G401 (cell line): ENCODE data around the gene TMEM267. TPM values are rescaled to one million over a fixed set of nuclear protein-coding genes. Genes with fewer than 3 reads are reported as not detected.
"Not testable (repeated sequence)": the region's sequence is repeated elsewhere in the genome, so short reads cannot be mapped to it uniquely, and the experiment has no call there.

ENCODE experiments used
- DNase-seq: peaks from one replicate; pipeline ENCODE4 v3.0.0-alpha.2; 2015; ENCODE audit warnings: low spot score
- in situ Hi-C: cut with HindIII; loops from 2 replicates; pipeline ENCODE4 v1.10.0; 2016; ENCODE audit warnings: low sequenced_read_pairs, mixed read lengths
- total RNA-seq: library from RNA; depleted of rRNA; stranded (reverse); fragments of >200 nt; shearing (Covaris generic); gene quantifications from 2 replicates; pipeline ENCODE4 v1.2.3, GENCODE V29; 2014; rRNA removed

Gene TMEM267, protein sequence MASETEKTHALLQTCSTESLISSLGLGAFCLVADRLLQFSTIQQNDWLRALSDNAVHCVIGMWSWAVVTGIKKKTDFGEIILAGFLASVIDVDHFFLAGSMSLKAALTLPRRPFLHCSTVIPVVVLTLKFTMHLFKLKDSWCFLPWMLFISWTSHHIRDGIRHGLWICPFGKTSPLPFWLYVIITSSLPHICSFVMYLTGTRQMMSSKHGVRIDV
- 8.3 and 10.5 TPM in 2 replicates for total RNA-seq

- in situ Hi-C loops: no loop called here
Observed at GRCh38 chr5:43483298-43484105, at the start of gene TMEM267. TSS of gene TMEM267 (minus strand) at chr5:43483865. CDS start at chr5:43453969, 29,896 bp downstream.

GRCh38 chr5:43530648-43531047 lies 47.0 kb upstream of the TMEM267 start:
- DNase-seq: no peak
- in situ Hi-C loops: no loop called here

More at GRCh38 chr5:43483298-43484105, at the start of gene TMEM267:
- DNase-seq: peak; percentile 95

DNA sequence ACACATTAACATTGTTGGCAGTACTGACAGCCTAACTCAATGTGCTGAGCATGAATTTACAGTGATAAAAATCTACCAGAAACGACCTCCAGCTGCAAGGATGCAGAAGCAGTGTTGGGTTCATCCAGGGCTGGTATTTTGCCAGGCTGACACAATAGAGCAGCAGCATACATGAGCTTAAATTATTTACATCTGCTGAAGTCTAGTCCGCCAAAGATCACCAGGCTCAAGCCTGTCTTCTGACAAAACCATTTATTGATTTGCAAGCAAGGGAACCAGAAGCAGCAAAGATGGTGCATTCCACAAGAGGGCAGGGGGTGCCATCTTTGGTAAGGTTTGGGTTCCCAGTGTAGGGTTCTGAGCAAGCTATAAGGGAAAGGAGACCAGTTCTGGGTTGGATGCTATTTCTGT lies 40.0 kb upstream of the TMEM267 start:
- DNase-seq: no peak
- in situ Hi-C loops: no loop called here

DNA sequence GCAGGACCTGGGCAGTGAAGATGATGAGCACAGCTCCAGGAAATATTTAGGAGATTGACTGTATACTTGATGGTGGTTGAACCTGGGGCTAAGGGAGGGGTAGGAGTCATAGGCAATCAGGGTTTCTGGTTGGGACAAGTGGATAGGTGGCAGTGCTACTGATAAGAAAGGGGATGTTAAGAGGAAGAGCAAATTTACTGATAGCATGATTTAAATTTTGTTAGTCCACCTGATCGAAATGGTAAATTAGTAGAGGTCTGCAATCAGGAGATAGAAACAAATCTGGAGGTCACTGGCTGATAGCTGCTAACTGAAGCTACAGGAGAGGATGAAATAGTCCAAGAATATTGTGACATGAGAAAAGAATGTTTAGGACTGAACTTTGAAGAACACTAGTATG lies 37.0 kb upstream of the TMEM267 start:
- no peak for DNase-seq
- in situ Hi-C loops: no loop called here

GRCh38 chr5:43515678-43516048 lies 32.0 kb upstream of the TMEM267 start:
- no peak for DNase-seq
- in situ Hi-C loops: no loop called here

DNA sequence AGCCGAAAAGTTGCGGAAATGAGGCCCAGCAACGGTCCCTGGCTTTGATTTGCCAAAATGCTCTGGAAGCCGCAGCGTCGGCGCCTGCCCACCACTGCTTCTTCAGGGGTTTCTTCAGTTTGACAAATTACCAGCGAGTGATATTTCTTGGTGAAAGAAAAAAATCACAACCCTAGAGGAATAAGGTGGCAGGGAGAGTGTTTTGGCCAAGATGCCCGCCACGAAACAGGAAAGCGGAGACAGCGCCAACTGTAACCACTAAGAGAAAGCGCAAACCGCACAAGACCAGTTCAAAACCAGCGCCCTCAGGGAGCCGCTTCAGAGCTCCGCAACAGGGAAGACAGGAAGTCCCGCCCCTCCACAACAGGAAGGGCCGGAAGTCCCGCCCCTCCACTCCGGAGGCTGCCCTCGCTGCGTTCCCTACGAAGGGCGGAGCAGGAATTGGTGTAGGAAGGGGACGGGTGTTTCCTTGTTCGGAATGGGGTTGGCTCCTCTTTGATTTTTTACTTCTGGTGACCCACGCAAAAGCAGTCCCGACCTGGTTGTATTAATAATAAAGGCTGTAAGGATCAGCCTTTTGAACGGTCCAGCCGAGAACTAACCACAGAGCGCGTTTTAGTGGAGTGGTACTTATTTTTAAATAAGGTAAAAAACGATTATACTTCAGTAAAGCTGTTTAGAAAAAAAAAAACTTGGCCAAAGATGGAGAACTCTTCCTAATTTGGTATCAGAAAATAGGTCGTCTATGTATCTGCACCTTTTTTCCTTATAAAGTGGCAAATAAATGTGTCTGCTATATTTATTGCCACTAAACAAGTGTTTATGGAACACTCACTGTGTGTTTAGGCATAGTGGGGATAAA lies 31.4 kb upstream of the TMEM267 start, which contains the start of gene C5orf34:
TSS of gene C5orf34 (minus strand) at position 333 of the 862 bp plus-strand sequence. CDS start 5,809 bp downstream, outside the sequence.
- in situ Hi-C loops: no loop called here
- DNase-seq: peak; percentile 98

DNA sequence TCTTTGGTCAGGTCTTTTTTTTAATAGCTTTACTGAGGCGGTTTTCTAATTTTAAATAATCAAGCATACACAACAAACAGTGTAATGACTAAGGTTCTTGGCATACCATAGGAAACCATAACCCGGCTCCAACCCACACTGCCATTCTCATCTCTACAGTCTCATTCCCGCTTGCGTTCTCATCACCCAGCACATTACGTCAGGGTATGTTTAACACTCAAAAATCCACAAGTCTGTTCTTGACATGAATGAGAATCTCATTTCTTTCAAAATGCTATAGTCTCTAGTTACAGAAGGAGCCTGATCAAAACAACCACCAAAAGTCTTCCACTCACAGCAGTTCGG lies 30.8 kb upstream of the TMEM267 start:
- in situ Hi-C loops: no loop called here
- no peak for DNase-seq

DNA sequence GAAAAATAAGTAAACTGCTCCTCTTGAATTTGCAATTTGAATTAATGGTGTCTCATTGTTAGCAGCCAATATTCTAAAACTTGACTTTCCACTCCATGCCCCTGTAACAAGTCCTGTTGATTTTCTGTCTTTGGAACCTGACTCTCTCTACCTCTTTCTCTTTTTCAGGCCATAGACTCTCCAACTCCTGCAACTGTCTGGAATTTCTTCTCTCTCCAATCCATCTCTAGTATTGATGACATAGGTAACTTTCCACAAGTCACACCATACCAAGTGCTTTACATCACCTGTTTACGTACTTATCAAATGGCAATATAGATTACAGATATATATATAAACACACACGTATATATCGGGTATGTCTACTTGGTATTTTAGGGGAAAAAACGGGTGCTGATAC lies 30.4 kb upstream of the TMEM267 start:
- in situ Hi-C loops: no loop called here
- no peak for DNase-seq

DNA sequence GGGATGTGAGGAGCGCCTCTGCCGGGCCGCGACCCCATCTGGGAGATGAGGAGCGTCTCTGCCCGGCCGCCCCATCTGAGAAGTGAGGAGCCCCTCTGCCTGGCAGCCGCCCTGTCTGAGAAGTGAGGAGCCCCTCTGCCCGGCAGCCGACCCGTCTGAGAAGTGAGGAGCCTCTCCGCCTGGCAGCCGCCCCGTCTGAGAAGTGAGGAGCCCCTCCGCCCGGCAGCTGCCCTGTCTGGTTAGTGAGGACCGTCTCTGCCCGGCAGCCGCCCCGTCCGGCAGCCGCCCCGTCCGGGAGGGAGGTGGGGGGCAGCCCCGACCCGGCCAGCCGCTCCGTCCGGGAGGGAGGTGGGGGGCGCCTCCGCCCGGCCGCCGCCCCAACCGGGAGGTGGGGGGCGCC lies 27.4 kb upstream of the TMEM267 start:
- in situ Hi-C loops, DNase-seq: not testable (repeated sequence)

GRCh38 chr5:43498581-43498980 lies 14.9 kb upstream of the TMEM267 start:
- in situ Hi-C loops: no loop called here
- no peak for DNase-seq

DNA sequence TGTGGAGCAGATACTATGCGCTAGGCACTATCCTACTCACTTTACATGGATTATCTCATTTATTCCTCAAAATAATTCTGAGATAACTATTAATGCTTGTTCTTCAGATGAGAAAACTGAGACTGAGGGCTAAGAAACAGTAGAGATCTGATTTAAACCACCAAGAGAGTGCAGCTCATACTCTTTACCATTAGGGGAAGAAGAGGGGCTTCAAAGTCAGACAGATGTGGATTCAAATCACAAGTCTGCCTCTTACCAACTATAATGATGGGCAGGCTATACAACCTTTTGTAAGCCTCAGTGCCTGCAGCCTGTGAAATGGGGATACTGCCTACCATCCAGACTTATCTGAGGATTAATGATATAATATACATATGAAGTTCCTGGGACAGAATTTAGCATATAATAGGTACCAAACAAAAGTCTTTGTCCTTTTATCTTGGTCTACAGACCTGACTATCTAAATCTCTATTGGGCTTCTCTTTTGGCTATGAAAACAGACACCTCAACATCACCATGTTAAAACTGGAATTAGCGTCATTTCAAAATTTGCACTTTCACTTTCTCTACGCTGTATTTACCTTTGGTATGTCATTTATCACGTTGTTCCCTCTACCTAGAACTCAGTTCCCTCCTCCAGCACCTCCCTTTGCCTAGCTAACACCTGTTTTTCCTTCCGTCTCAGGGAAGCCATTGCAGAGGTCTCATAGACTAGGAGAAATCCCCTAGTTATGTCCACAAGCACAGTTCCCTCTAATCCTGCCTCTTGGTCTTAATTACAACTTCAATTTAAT lies 13.8 kb upstream of the TMEM267 start:
- no peak for DNase-seq
- in situ Hi-C loops: no loop called here

DNA sequence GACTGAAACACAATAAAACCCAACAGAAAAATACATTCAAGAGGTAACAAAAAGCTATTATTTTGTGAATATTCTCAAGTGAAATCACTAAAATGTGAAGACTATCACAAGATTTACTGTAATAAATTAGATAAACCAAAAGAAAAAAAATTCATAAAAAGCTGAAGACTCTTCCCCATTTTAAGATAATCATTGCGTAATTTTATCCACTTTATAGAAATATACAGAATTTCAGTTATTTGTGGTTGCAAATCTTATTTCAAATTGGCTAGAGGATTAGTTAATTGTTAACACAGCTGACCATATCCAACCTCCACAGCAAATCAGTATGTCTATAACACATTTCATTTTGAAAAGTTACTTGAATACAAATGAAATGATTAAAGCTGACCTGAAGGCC lies 7.7 kb upstream of the TMEM267 start:
- in situ Hi-C loops: no loop called here
- no peak for DNase-seq

DNA sequence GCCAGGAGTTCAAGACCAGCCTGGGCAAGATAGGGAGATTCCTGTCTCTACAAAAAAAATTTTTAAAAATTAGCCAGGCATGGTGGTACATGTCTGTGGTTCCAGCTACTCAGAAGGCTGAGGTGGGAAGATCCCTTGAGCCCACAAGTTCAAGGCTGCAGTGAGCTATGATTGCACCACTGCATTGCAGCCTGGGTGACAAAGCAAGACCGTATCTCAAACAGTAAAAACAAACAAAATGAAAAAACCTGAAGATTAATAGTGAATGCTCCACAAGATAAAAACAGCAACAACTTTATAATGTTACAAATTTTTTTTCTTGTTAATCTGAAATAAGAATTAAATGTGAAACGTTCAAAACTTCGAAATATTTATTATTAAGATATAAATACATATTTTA lies 2.7 kb upstream of the TMEM267 start:
- in situ Hi-C loops: no loop called here
- no peak for DNase-seq

DNA sequence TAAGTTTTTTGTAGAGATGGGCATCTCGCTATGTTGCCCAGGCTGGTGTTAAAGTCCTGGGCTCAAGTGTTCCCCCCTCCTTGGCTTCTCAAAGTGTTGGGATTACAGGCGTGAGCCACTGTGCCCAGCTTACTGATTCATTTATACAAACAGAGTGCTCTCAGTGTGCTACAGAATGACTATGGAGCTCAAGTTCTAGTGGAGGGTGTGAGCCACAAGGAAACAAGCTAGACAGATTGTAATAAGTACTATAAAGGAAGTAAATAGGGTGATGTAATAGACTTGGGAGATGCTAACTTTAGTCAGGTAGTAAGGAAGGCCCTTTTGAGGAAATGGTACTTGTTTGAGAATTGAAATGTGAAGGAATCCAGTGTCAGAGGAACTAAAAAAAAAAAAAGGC lies 1.7 kb upstream of the TMEM267 start:
- in situ Hi-C loops: no loop called here
- DNase-seq: no peak

DNA sequence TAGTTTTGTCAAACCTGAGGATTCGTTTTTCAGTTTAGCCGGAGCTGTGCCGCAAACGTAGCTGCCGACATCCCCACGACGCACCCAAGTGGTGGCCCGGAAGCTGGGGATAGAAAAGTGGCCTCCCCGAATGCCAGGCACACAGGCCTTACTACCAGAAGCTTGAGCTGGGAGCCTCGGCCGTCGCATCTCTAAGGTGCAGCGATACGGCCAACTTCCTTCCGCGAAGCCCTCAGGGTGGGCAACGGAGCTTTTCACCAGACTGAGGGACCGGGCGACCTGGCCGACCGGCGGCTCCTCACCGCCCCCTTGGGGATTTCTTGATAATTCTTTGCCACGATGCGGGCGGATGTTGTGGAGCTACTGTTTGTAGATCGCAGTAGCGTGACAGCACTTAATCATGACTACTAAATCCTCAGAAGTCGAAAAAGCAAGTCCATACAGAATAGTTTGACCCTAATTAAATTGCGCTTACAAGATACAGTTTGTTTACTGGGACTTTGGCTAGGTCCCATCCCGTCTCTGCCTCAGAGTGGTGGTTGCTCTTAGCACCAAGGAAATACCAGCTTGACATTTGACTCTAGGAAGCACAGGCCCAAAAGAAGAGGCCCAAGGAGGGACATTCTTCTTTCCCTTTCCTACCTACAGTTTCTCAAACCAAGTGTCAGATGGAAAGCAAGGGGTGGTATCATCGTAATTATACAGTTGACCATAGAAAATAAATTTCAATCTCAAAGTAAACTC lies 613 bp upstream of the TMEM267 start:
- DNase-seq: peak; percentile 84
- in situ Hi-C loops: no loop called here

- no peak for DNase-seq
- in situ Hi-C loops: no loop called here
Observed at GRCh38 chr5:43482490-43483297, 971 bp downstream of the TMEM267 start.

- no peak for DNase-seq
- in situ Hi-C loops: no loop called here
Observed at GRCh38 chr5:43469671-43470391, 13.8 kb downstream of the TMEM267 start.
